Tibial artery (tissue), 4 donors: ENCODE data around the gene CAGE1.

Experiments
- DNase-seq, 2 donors: peaks; one replicate each; pipeline ENCODE4 v3.0.0-alpha.2; 2019
- H3K27ac ChIP-seq, 2 donors: fragments of 200-600 bp; sonication (generic) in 1 of 2; 1 replicate in 1 of 2; 2 replicates in 1 of 2; pipeline ENCODE4 v1.5.1; 2018 to 2019; ENCODE audit warnings: mild to moderate bottlenecking in 1 of 2
- H3K27me3 ChIP-seq, 2 donors: fragments of 200-600 bp; sonication (generic) in 1 of 2; one replicate each; pipeline versions ENCODE4 v1.5.1 to v1.6.0; 2016 to 2019
- H3K36me3 ChIP-seq, 3 donors: fragments of 200-600 bp; sonication (generic) in 2 of 3; one replicate each; pipeline ENCODE4 v1.5.1; 2016 to 2019; ENCODE audit warnings: mild to moderate bottlenecking in 2 of 3
- H3K4me1 ChIP-seq, 4 donors: fragments of 200-600 bp; sonication (generic) in 2 of 4; 1 replicate in 3 of 4; 2 replicates in 1 of 4; pipeline ENCODE4 v1.5.1; 2016 to 2019
- H3K4me3 ChIP-seq, 2 donors: fragments of 200-600 bp; sonication (generic) in 1 of 2; 1 replicate in 1 of 2; 2 replicates in 1 of 2; pipeline ENCODE4 v1.5.1; 2018 to 2019; ENCODE audit warnings: mild to moderate bottlenecking in 2 of 2
- H3K9me3 ChIP-seq, 3 donors: fragments of 200-600 bp; sonication (generic) in 1 of 3; one replicate each; pipeline ENCODE4 v1.5.1; 2016 to 2019
- CTCF ChIP-seq, 2 experiments: fragments of 200-600 bp in 1 of 2; fragments of 450-650 bp in 1 of 2; IDR thresholded peaks; one replicate each; pipeline ENCODE4 v1.5.1; 2017 to 2019; ENCODE audit warnings: antibody characterized with exemption in 2 of 2, mild to moderate bottlenecking in 1 of 2, moderate library complexity in 1 of 2
- intact Hi-C: fragments of 100-400 bp; cut with DNase I; formaldehyde crosslinking; loops from one replicate; pipeline ENCODE4 v1.15.0; 2023; ENCODE audit warnings: low total_unique reads

The CAGE1 gene

GRCh38 chr6:7432391-7433120 lies 43.0 kb upstream of the CAGE1 start:
- peaks cover 0 to 3% (median 0%) of the 10 kb centered on the region in 4 donors for H3K4me1 ChIP-seq
- DNase-seq: no peak
- no peaks in the 10 kb centered on the region for H3K9me3 ChIP-seq
- intact Hi-C loops: no loop called here
- no peak overlapping the region for H3K27ac ChIP-seq
- H3K36me3 ChIP-seq: no peaks in the 10 kb centered on the region
- no peak for TF ChIP-seq CTCF (IDR thresholded peaks at IDR 0.05)
- peaks cover 0 to 10% of the 10 kb centered on the region in 2 donors for H3K27me3 ChIP-seq
- H3K4me3 ChIP-seq: no peak overlapping the region

GRCh38 chr6:7431674-7432390 lies 42.3 kb upstream of the CAGE1 start:
- Histone ChIP-seq H3K4me3 (no peak overlapping the region), H3K9me3 (no peaks in the 10 kb centered on the region), H3K27me3 (peaks cover 0 to 10% of the 10 kb centered on the region in 2 donors), H3K4me1 (peaks cover 0 to 3% (median 0%) of the 10 kb centered on the region in 4 donors), H3K27ac (no peak overlapping the region), H3K36me3 (no peaks in the 10 kb centered on the region)
- intact Hi-C loops: no loop called here
- TF ChIP-seq CTCF (IDR thresholded peaks at IDR 0.05): no peak
- no peak for DNase-seq

- H3K9me3 ChIP-seq: no peaks in the 10 kb centered on the region
- no peak overlapping the region for H3K4me3 ChIP-seq
- no peak for DNase-seq
- H3K36me3 ChIP-seq: no peaks in the 10 kb centered on the region
- H3K4me1 ChIP-seq: peaks cover 0 to 3% (median 0%) of the 10 kb centered on the region in 4 donors
- no peak for TF ChIP-seq CTCF (IDR thresholded peaks at IDR 0.05)
- H3K27ac ChIP-seq: no peak overlapping the region
- H3K27me3 ChIP-seq: peaks cover 0 to 10% of the 10 kb centered on the region in 2 donors
- intact Hi-C loops: no loop called here
These were observed 41.8 kb upstream of the CAGE1 start for GRCh38 chr6:7431313-7431673.

GRCh38 chr6:7426447-7427169 lies 37.1 kb upstream of the CAGE1 start:
- TF ChIP-seq CTCF (IDR thresholded peaks at IDR 0.05): no peak
- no peak overlapping the region for H3K4me3 ChIP-seq
- intact Hi-C loops: no loop called here
- no peaks in the 10 kb centered on the region for H3K9me3 ChIP-seq
- H3K4me1 ChIP-seq: no peaks in the 10 kb centered on the region
- no peak overlapping the region for H3K27ac ChIP-seq
- no peak for DNase-seq
- H3K27me3 ChIP-seq: peaks cover 0 to 3% of the 10 kb centered on the region in 2 donors
- H3K36me3 ChIP-seq: no peaks in the 10 kb centered on the region

GRCh38 chr6:7425808-7426190 lies 36.3 kb upstream of the CAGE1 start:
- Histone ChIP-seq H3K36me3 (no peaks in the 10 kb centered on the region), H3K27ac (no peak overlapping the region), H3K4me3 (no peak overlapping the region), H3K27me3 (no peaks in the 10 kb centered on the region), H3K9me3 (no peaks in the 10 kb centered on the region), H3K4me1 (no peaks in the 10 kb centered on the region)
- intact Hi-C loops: no loop called here
- DNase-seq: no peak
- no peak for TF ChIP-seq CTCF (IDR thresholded peaks at IDR 0.05)
